Nephron (organoid): ENCODE results near the gene MAGI1.

Experiments
- H3K27ac Mint-ChIP-seq, 3 experiments: 2 replicates each; pipeline ENCODE4 v1.8.0; 2020; ENCODE audit warnings: mixed read lengths in 3 of 3, mild to moderate bottlenecking in 2 of 3, moderate library complexity in 1 of 3
- H3K27me3 Mint-ChIP-seq: 2 replicates; pipeline ENCODE4 v1.8.0; 2021; ENCODE audit warnings: low read depth, mild to moderate bottlenecking, moderate library complexity, mixed read lengths
- H3K36me3 Mint-ChIP-seq: 2 replicates; pipeline ENCODE4 v1.8.0; 2020; ENCODE audit warnings: low read depth, mixed read lengths
- H3K4me1 Mint-ChIP-seq: 2 replicates; pipeline ENCODE4 v1.8.0; 2020; ENCODE audit warnings: mixed read lengths
- H3K4me3 Mint-ChIP-seq, 3 experiments: 2 replicates each; pipeline ENCODE4 v1.8.0; 2020; ENCODE audit warnings: mild to moderate bottlenecking in 3 of 3, mixed read lengths in 3 of 3, moderate library complexity in 2 of 3
- H3K9me3 Mint-ChIP-seq: 2 replicates; pipeline ENCODE4 v1.8.0; 2020; ENCODE audit warnings: mixed read lengths
- TF ChIP-seq, protein P1 (sequence below), 3 experiments: fragments of 200-600 bp; sonication (generic); IDR thresholded peaks; one replicate each; pipeline ENCODE4 v1.5.0; 2021; ENCODE audit warnings: antibody characterized with exemption in 3 of 3; ENCODE audit not compliant: unreplicated experiment in 3 of 3

MAGI1 gene

DNA sequence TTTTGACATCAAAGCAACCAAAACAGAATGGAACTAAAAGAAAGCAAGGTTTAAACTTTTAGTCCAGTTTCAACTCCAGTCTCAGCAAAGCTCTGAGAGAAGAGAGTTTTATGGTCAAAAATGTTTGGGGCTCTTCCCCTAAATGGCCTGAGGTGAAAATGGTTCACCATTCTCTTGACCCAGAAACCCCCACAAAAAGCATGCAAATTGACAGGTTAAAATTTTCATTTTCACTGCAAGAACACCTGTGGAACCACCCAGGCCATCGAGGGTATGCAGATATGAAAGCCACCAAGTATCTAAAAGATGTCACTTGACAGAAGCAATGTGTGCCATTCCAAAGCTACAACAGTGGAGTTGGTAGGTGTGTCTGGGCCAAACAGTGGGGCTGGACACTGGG, 195.0 kb downstream of the MAGI1 start:
- Mint-ChIP-seq H3K4me1 (peaks cover 39% of the 10 kb centered on the region), H3K9me3 (peaks cover 3% of the 10 kb centered on the region), H3K27me3 (no peaks in the 10 kb centered on the region), H3K27ac (no peak overlapping the region), H3K36me3 (peaks cover 3% of the 10 kb centered on the region), H3K4me3 (no peak overlapping the region)
- TF ChIP-seq, protein P1, sequence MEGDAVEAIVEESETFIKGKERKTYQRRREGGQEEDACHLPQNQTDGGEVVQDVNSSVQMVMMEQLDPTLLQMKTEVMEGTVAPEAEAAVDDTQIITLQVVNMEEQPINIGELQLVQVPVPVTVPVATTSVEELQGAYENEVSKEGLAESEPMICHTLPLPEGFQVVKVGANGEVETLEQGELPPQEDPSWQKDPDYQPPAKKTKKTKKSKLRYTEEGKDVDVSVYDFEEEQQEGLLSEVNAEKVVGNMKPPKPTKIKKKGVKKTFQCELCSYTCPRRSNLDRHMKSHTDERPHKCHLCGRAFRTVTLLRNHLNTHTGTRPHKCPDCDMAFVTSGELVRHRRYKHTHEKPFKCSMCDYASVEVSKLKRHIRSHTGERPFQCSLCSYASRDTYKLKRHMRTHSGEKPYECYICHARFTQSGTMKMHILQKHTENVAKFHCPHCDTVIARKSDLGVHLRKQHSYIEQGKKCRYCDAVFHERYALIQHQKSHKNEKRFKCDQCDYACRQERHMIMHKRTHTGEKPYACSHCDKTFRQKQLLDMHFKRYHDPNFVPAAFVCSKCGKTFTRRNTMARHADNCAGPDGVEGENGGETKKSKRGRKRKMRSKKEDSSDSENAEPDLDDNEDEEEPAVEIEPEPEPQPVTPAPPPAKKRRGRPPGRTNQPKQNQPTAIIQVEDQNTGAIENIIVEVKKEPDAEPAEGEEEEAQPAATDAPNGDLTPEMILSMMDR (IDR thresholded peaks at IDR 0.05; ENCODE audit: unreplicated experiment in 3 of 3) = no peak

DNA sequence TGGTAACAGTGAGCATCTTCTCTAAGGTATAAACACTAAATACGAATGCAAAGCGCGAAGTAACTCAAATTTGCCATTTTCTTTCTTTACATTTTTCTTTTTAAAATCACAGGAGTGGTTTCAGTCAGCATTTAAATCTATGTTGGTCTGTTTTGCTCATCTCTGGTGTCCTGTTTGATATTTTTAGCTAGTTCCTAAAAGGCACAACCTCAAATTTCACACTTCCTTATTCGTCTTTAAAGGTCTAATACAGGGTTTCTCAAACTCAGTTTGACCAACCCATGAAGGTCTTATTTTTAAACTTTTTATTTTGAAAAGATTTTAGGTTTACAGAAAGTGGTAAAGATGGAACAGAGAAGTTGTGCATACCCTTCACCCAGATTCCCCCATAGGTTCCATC, 201.1 kb downstream of the MAGI1 start:
- Mint-ChIP-seq H3K4me3 (no peak overlapping the region), H3K27ac (no peak overlapping the region), H3K4me1 (peaks cover 18% of the 10 kb centered on the region), H3K27me3 (no peaks in the 10 kb centered on the region), H3K36me3 (peaks cover 7% of the 10 kb centered on the region), H3K9me3 (no peaks in the 10 kb centered on the region)
- TF ChIP-seq, protein P1 (IDR thresholded peaks at IDR 0.05; ENCODE audit: unreplicated experiment in 3 of 3) = no peak

DNA sequence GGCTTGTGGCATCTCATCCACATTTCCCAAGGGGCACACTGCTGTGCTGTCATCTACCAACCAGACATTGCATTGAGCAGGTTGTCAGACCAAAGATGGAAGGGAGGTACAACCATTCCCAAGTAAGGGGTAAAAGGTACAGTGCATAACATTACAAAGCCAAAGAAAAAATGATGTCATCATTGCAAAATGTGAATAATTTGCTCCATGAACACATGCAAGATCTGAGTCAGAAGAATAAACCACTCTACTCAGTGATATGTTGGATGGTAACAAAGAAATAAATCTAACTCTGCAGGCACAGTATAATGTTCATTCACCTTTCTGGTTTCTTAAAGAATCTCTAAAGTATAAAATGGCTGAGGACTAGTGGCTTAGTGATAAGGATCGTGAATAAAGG, 202.7 kb downstream of the MAGI1 start:
- H3K27ac Mint-ChIP-seq = no peak overlapping the region
- no peaks in the 10 kb centered on the region for H3K9me3 Mint-ChIP-seq
- peaks cover 7% of the 10 kb centered on the region for H3K36me3 Mint-ChIP-seq
- TF ChIP-seq, protein P1 (IDR thresholded peaks at IDR 0.05; ENCODE audit: unreplicated experiment in 3 of 3) = no peak
- no peaks in the 10 kb centered on the region for H3K27me3 Mint-ChIP-seq
- peaks cover 33% of the 10 kb centered on the region for H3K4me1 Mint-ChIP-seq
- no peak overlapping the region for H3K4me3 Mint-ChIP-seq

DNA sequence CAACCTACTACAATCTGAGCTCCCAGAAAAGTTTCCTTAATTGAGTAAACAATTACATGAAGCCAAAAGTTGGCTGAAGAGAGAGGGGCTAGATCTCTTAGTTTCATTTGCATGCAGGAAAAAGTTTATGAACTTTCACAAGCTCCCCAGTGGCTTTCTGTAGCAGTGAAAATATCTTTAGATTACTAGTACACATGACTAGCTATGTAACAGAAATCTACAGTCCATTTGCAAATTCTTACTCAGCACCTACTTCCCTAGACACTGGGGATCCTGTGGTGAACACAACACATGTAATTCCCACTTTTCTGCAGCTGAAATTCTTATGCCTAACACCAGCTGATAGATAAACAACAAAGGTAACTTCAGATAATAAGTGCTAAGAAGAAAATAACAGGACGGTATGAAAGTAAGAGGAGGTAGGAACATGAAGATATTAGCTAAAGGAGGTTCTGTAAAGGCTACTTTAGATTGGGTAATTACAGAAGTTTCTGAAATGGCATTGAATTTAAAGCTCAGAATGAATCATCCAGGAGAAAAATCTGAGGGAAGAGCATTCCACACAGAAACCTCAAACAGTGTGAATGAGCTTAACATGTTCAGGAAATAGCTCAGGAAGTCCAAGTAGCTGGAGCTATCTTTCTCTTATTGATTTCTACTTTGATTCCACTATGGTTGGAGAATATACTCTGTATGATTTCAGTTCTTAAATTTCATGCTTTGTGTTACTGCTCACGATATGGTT, 204.8 kb downstream of the MAGI1 start:
- Mint-ChIP-seq H3K36me3 (peaks cover 7% of the 10 kb centered on the region), H3K27me3 (no peaks in the 10 kb centered on the region), H3K27ac (peak overlapping the region in 1 of 3 experiments; percentile 43)

DNA sequence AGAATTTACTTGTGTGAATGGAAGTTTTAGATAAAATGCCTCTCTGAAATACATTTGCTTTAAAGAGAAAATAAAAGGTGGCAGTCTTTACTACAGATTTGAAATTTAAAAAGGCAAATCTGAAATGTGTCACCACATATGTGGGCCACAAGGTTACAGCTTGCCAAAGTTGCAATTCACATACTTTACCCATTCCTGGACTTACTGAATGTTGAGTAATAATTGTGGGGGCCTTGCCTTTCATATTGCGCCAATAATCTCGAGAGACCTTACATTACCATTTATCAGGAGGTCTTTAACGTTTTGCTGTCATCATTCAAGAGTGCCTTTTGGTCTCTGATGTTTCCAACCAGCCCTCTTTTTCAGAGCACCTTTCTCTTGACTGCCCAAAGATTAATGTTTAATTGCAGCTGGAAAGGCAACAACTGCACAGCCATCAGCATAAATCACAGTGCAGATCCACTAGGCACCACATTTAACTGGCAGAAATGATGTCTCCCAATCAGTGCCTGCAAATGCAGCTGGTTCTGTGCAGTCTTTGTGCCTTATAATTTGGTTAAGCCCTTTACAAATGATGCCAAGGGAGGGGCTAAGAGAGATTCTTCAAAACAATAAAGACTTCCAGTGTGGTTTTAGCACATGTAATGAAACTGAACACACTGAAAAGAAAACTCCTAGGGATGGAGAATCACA, 206.8 kb downstream of the MAGI1 start:
- H3K36me3 Mint-ChIP-seq = peaks cover 7% of the 10 kb centered on the region
- H3K27me3 Mint-ChIP-seq = no peaks in the 10 kb centered on the region
- H3K4me3 Mint-ChIP-seq = no peak overlapping the region
- H3K9me3 Mint-ChIP-seq = no peaks in the 10 kb centered on the region
- peaks cover 46% of the 10 kb centered on the region for H3K4me1 Mint-ChIP-seq
- peak overlapping the region in 2 of 3 experiments; percentile 29 to 47 for H3K27ac Mint-ChIP-seq
- TF ChIP-seq, protein P1 (IDR thresholded peaks at IDR 0.05; ENCODE audit: unreplicated experiment in 3 of 3) = no peak

More for the DNA sequence above, 204.8 kb downstream of the MAGI1 start:
- H3K4me3 Mint-ChIP-seq = no peak overlapping the region
- no peaks in the 10 kb centered on the region for H3K9me3 Mint-ChIP-seq
- TF ChIP-seq, protein P1 (IDR thresholded peaks at IDR 0.05; ENCODE audit: unreplicated experiment in 3 of 3) = no peak
- H3K4me1 Mint-ChIP-seq = peaks cover 40% of the 10 kb centered on the region
